HEK293 (cell line): ENCODE data around the gene FBXO21.
A peak's percentile ranks its signal among the peaks of the same experiment; 100 is the strongest.

Experiments used
- CTCF ChIA-PET: fragments of 350-600 bp; formaldehyde crosslinking; extraction: SDS; loops from one replicate; lab custom pipeline; 2021; ENCODE audit warnings: antibody characterized with exemption; lab: Yijun Ruan, JAX
- POLR2A ChIA-PET: fragments of 300-600 bp; formaldehyde crosslinking; extraction: SDS; loops from one replicate; lab custom pipeline; 2020; ENCODE audit warnings: antibody characterized with exemption, inconsistent platforms; lab: Yijun Ruan, JAX
- H3K27ac ChIP-seq: fragments of 200-500 bp; sonication (Bioruptor generic); 2 replicates; pipeline ENCODE4 v1.5.1; 2014; ENCODE audit warnings: low read depth, low read length, control low read depth, inconsistent platforms; ENCODE audit errors: extremely low read depth
- H3K36me3 ChIP-seq, 2 experiments: fragments of 200-500 bp in 1 of 2; sonication (Bioruptor generic) in 1 of 2; 1 replicate in 1 of 2; 2 replicates in 1 of 2; pipeline ENCODE4 v1.5.1; 2014 to 2017; ENCODE audit warnings: inconsistent platforms in 2 of 2, low read length in 2 of 2; ENCODE audit not compliant: control insufficient read depth in 2 of 2, insufficient read depth in 1 of 2
- H3K4me1 ChIP-seq: fragments of 200-500 bp; sonication (Bioruptor generic); 2 replicates; pipeline ENCODE4 v1.5.1; 2014; ENCODE audit warnings: mild to moderate bottlenecking, low read length, inconsistent platforms; ENCODE audit not compliant: control insufficient read depth, insufficient read depth
- H3K4me3 ChIP-seq: 2 replicates; pipeline ENCODE4 v1.5.1; 2011; ENCODE audit warnings: low read depth, mild to moderate bottlenecking, control low read depth, low read length, moderate library complexity
- H3K9me3 ChIP-seq: fragments of 200-500 bp; sonication (Bioruptor generic); 2 replicates; pipeline ENCODE4 v1.5.1; 2014; ENCODE audit warnings: low read depth, low read length, inconsistent platforms; ENCODE audit not compliant: control insufficient read depth, insufficient read depth
- EGR2 ChIP-seq: fragments of 450-650 bp; formaldehyde crosslinking; IDR thresholded peaks from 2 replicates; pipeline ENCODE4 v1.5.1; 2016; ENCODE audit warnings: low read depth, missing biosample characterization, missing genetic modification characterization
- GLIS1 ChIP-seq: fragments of 450-650 bp; formaldehyde crosslinking; IDR thresholded peaks from 2 replicates; pipeline ENCODE4 v1.5.1; 2016; ENCODE audit warnings: missing biosample characterization, missing genetic modification characterization
- GLIS2 ChIP-seq: fragments of 450-650 bp; formaldehyde crosslinking; IDR thresholded peaks from 2 replicates; pipeline ENCODE4 v1.5.1; 2016; ENCODE audit warnings: missing biosample characterization, missing genetic modification characterization
- PATZ1 ChIP-seq: fragments of 450-650 bp; formaldehyde crosslinking; IDR thresholded peaks from 2 replicates; pipeline ENCODE4 v1.5.1; 2016; ENCODE audit warnings: missing biosample characterization, missing genetic modification characterization
- ZBTB1 ChIP-seq: fragments of 450-650 bp; formaldehyde crosslinking; IDR thresholded peaks from 2 replicates; pipeline ENCODE4 v1.5.1; 2016; ENCODE audit warnings: missing biosample characterization, missing genetic modification characterization
- ZBTB49 ChIP-seq: fragments of 450-650 bp; formaldehyde crosslinking; IDR thresholded peaks from 2 replicates; pipeline ENCODE4 v1.5.1; 2016; ENCODE audit warnings: missing biosample characterization, missing genetic modification characterization, low read depth
- ZBTB6 ChIP-seq: fragments of 450-650 bp; formaldehyde crosslinking; IDR thresholded peaks from 2 replicates; pipeline ENCODE4 v1.5.1; 2017; ENCODE audit warnings: missing biosample characterization, missing genetic modification characterization
- ZEB2 ChIP-seq: fragments of 450-650 bp; formaldehyde crosslinking; IDR thresholded peaks from 2 replicates; pipeline ENCODE4 v1.5.1; 2016; ENCODE audit warnings: missing biosample characterization, missing genetic modification characterization
- ZNF169 ChIP-seq: fragments of 450-650 bp; formaldehyde crosslinking; IDR thresholded peaks from 2 replicates; pipeline ENCODE4 v1.5.1; 2016; ENCODE audit warnings: missing biosample characterization, missing genetic modification characterization
- ZNF501 ChIP-seq: fragments of 450-650 bp; formaldehyde crosslinking; IDR thresholded peaks from 2 replicates; pipeline ENCODE4 v1.5.1; 2016; ENCODE audit warnings: missing biosample characterization, missing genetic modification characterization
- ZNF600 ChIP-seq: fragments of 450-650 bp; formaldehyde crosslinking; IDR thresholded peaks from 2 replicates; pipeline ENCODE4 v1.5.1; 2016; ENCODE audit warnings: missing biosample characterization, missing genetic modification characterization
- ZNF626 ChIP-seq: fragments of 450-650 bp; sonication (Bioruptor Pico); formaldehyde crosslinking; IDR thresholded peaks from 2 replicates; pipeline ENCODE4 v1.5.1; 2018; ENCODE audit warnings: missing biosample characterization, missing genetic modification characterization, inconsistent platforms
- ZNF658 ChIP-seq: fragments of 450-650 bp; formaldehyde crosslinking; IDR thresholded peaks from 2 replicates; pipeline ENCODE4; 2016; ENCODE audit warnings: missing biosample characterization, missing genetic modification characterization
- ZNF704 ChIP-seq: fragments of 450-650 bp; formaldehyde crosslinking; IDR thresholded peaks from 2 replicates; pipeline ENCODE4 v1.5.1; 2016; ENCODE audit warnings: missing biosample characterization, missing genetic modification characterization
- TF ChIP-seq, protein P1 (sequence below): fragments of 450-650 bp; formaldehyde crosslinking; conservative IDR thresholded peaks from 2 replicates; pipeline ENCODE4 v1.5.1; 2016; ENCODE audit warnings: low read depth, missing biosample characterization, missing genetic modification characterization

Gene FBXO21

DNA sequence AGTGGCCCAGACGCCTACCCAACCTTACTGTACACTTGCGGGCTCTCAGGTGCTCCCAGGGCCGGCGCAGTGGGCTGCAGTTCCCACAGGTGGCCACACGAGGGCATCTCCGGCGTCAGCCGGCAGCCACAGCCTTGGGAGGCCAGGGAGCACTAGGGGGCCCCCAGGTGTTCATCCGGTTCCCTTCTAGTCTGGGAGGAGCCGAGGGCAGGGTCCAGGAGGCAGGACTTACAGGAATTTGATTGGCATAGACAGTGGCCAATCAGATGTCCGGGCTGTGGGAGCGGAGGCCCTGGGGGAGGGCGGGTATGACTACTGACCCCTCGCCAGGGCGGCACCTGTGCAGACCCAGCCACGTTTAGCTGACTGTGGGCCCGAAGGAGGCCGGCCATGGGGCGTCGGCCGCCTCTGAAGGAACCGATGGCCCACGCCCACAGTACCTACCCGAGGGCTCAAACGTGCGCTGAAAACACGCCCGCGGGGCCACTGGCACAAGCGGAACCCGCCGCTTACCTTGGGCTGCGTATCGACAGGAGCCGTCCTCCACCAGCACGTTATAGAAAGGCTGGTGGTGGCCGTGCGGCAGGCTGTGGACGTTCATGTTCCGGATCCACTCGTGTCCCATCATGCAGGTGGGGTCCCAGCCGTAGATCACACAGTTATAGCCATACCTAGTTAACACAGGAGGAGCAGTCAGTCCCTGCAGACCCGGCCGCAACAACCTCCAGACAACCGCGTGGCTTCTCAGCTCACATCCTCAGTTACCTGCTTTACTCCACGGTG is 34.8 kb downstream of the FBXO21 start (continued):
- TF ChIP-seq ZNF600 = 0 out of 2 replicates have a peak, but pooled peaks have one; percentile 34
- TF ChIP-seq GLIS2 = peak; percentile 77
- TF ChIP-seq ZEB2 (tag by site-specific recombination) = 0 out of 2 replicates have a peak, but pooled peaks have one; percentile 39
- peak; percentile 95 for TF ChIP-seq GLIS1 (tag by site-specific recombination)

- Histone ChIP-seq H3K4me3 (no peak overlapping the region), H3K9me3 (no peaks in the 10 kb centered on the region), H3K36me3 (peaks cover 39 to 84% of the 10 kb centered on the region in 2 experiments), H3K27ac (no peak overlapping the region), H3K4me1 (no peaks in the 10 kb centered on the region)
- TF ChIP-seq ZNF626 (tag by site-specific recombination) (no peak), ZNF704 (no peak), ZBTB6 (tag by site-specific recombination) (no peak), PATZ1 (tag by site-specific recombination) (no peak), ZNF658 (tag by site-specific recombination) (no peak), ZNF169 (tag by site-specific recombination) (no peak)
- ChIA-PET POLR2A (no interaction called here), CTCF (no interaction called here)
Measured at GRCh38 chr12:117152793-117153775, 37.2 kb downstream of the FBXO21 start.

DNA sequence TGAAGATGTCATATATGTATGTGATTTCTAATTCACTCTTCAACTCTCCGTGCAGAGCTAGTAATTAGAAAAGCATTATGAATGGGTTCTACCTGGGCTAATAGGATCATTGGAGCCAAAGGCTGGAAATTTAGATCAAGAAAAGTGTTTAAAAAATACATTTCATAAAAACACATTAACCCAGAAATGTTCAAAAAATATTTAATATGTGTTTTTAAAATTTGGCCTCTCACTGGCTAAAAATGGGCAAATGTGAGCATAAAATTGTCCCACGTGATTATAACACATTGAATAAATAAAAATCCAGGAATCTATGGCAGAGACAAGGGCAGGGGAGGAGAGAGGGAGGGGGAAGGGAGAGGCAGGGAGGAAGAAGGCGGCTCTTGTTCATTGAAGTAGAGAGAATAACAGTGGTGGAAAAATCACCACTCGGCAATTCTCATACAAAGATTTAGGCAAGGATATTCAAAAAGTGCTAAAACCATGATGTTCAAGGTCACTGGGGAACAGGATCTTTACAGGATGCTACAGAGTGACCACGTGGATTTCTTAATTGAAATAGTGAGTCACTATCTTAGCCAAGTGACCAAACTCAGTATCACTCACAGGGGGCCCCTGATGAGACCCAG is 38.8 kb downstream of the FBXO21 start:
- H3K4me1 ChIP-seq = no peaks in the 10 kb centered on the region
- peaks cover 27 to 75% of the 10 kb centered on the region in 2 experiments for H3K36me3 ChIP-seq
- ChIA-PET CTCF (interaction anchor here (0.6 to 2.7 kb wide), 8 partner anchors 9 to 704 kb away, joined by 3 to 10 read pairs (median 4); no protein-coding TSS in a partner anchor), POLR2A (no interaction called here)
- H3K9me3 ChIP-seq = no peaks in the 10 kb centered on the region
- H3K4me3 ChIP-seq = no peak overlapping the region
- H3K27ac ChIP-seq = no peak overlapping the region
- TF ChIP-seq ZBTB1 (no peak), ZNF501 (tag by site-specific recombination) (no peak), ZBTB49 (tag by site-specific recombination) (no peak), EGR2 (no peak)
- TF ChIP-seq, protein P1, sequence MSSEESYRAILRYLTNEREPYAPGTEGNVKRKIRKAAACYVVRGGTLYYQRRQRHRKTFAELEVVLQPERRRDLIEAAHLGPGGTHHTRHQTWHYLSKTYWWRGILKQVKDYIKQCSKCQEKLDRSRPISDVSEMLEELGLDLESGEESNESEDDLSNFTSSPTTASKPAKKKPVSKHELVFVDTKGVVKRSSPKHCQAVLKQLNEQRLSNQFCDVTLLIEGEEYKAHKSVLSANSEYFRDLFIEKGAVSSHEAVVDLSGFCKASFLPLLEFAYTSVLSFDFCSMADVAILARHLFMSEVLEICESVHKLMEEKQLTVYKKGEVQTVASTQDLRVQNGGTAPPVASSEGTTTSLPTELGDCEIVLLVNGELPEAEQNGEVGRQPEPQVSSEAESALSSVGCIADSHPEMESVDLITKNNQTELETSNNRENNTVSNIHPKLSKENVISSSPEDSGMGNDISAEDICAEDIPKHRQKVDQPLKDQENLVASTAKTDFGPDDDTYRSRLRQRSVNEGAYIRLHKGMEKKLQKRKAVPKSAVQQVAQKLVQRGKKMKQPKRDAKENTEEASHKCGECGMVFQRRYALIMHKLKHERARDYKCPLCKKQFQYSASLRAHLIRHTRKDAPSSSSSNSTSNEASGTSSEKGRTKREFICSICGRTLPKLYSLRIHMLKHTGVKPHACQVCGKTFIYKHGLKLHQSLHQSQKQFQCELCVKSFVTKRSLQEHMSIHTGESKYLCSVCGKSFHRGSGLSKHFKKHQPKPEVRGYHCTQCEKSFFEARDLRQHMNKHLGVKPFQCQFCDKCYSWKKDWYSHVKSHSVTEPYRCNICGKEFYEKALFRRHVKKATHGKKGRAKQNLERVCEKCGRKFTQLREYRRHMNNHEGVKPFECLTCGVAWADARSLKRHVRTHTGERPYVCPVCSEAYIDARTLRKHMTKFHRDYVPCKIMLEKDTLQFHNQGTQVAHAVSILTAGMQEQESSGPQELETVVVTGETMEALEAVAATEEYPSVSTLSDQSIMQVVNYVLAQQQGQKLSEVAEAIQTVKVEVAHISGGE (tag by site-specific recombination) = no peak
